ENCODE measurements around the gene DES.

DNA sequence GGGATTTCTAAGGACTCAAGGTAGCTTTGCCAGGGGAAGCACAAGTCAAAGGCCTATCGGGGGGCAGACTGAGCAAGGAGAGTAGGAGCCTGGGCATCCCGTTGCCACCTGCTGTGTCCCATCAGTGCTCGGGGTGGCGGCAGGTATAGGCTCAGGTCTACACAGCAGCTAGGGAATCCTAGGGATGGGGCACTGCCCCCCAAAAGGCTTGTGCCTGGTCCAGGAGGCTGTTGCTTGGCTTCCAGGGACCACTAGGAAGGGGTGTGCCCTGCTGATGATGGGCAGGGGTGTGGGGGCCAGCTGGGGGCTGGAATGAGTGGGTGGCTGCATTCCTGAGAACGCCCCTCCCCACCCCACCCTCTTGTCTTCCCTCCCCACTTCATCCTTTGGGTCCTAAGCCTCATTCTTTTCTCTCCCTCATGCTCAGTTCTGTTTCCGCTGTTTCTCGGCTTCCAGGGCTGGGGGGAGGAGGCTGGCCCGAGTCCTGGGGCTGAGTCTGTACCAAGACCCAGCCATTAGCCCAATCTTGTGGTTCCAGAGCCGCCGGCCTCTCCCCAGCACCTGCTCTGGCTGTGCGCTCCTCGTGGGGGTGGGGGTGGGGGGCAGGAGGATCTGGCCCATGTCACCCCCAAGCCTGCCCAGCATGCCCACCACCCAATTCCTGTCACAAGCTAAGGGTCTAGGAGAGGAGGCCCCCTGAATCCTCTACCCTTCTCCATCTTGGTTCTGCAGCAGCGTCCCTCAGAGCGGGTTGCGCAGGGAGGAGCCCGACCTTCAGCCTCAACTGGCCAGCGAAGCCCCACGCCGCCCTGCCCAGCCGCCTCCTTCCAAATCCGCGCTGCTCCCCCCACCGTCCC lies 29.3 kb downstream of the DES start:
- no peak for TF ChIP-seq POLR2AphosphoS5 (IDR thresholded peaks at IDR 0.05; ENCODE audit: low read depth, low read length)
- TF ChIP-seq TAF1 (IDR thresholded peaks at IDR 0.05; ENCODE audit: borderline replicate concordance, insufficient read depth, low read length), result no peak
- TF ChIP-seq SIN3A (IDR thresholded peaks at IDR 0.05; ENCODE audit: borderline replicate concordance, insufficient read depth, low read length), result no peak
- TF ChIP-seq, protein P1, sequence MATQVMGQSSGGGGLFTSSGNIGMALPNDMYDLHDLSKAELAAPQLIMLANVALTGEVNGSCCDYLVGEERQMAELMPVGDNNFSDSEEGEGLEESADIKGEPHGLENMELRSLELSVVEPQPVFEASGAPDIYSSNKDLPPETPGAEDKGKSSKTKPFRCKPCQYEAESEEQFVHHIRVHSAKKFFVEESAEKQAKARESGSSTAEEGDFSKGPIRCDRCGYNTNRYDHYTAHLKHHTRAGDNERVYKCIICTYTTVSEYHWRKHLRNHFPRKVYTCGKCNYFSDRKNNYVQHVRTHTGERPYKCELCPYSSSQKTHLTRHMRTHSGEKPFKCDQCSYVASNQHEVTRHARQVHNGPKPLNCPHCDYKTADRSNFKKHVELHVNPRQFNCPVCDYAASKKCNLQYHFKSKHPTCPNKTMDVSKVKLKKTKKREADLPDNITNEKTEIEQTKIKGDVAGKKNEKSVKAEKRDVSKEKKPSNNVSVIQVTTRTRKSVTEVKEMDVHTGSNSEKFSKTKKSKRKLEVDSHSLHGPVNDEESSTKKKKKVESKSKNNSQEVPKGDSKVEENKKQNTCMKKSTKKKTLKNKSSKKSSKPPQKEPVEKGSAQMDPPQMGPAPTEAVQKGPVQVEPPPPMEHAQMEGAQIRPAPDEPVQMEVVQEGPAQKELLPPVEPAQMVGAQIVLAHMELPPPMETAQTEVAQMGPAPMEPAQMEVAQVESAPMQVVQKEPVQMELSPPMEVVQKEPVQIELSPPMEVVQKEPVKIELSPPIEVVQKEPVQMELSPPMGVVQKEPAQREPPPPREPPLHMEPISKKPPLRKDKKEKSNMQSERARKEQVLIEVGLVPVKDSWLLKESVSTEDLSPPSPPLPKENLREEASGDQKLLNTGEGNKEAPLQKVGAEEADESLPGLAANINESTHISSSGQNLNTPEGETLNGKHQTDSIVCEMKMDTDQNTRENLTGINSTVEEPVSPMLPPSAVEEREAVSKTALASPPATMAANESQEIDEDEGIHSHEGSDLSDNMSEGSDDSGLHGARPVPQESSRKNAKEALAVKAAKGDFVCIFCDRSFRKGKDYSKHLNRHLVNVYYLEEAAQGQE (IDR thresholded peaks at IDR 0.05; ENCODE audit: insufficient read depth in 1 of 2, low read depth in 2 of 2, low read length in 2 of 2), result no peak
- no peak for TF ChIP-seq FOXP2 (optimal IDR thresholded peaks at IDR 0.05; ENCODE audit: borderline replicate concordance, extremely low read depth, extremely low read length, insufficient read depth)

Measured in PFSK-1 (cell line).